ENCODE measurements around the gene GIPC2. TPM values are rescaled to one million over a fixed set of nuclear protein-coding genes. Genes with fewer than 3 reads are reported as not detected.

The GIPC2 gene
- total RNA-seq, 2 donors from 2014 or later: 0.79 to 2.1 TPM

- H3K9me3 Mint-ChIP-seq: peaks cover 7% of the 10 kb centered on the region
- 89 to 94% methylated on average over 1 to 2 of the region's 2 CpGs for WGBS, 2 experiments (ENCODE audit: insufficient coverage in 1 of 2, insufficient read length in 1 of 2)
- Histone ChIP-seq H3K4me1 (ENCODE audit: control insufficient read depth, insufficient read depth, low read length) (no peaks in the 10 kb centered on the region), H3K27me3 (ENCODE audit: control insufficient read depth, insufficient read depth, low read length, poor library complexity, severe bottlenecking) (peaks cover 12% of the 10 kb centered on the region), H3K36me3 (ENCODE audit: control insufficient read depth, insufficient read depth, low read length) (no peaks in the 10 kb centered on the region), H3K9me3 (ENCODE audit: control insufficient read depth, low read length) (no peaks in the 10 kb centered on the region), H3K9ac (ENCODE audit: extremely low read depth, low read length, poor library complexity, severe bottlenecking) (no peak overlapping the region), H3K4me3 (ENCODE audit: low read length) (no peak overlapping the region), H3K27ac (ENCODE audit: low read depth, low read length) (no peak overlapping the region)
- H3K4me3 Mint-ChIP-seq: no peak overlapping the region
- no peak overlapping the region for H3K27ac Mint-ChIP-seq
- no peak for TF ChIP-seq CTCF (conservative IDR thresholded peaks at IDR 0.05)
- no peak for DNase-seq
- peaks cover 50% of the 10 kb centered on the region for H3K27me3 Mint-ChIP-seq (ENCODE audit: insufficient read depth)
- H3K36me3 Mint-ChIP-seq (ENCODE audit: low read depth): no peaks in the 10 kb centered on the region
- H3K4me1 Mint-ChIP-seq: peaks cover 11% of the 10 kb centered on the region
Observed at GRCh38 chr1:78143673-78144072, 97.9 kb downstream of the GIPC2 start.

DNA sequence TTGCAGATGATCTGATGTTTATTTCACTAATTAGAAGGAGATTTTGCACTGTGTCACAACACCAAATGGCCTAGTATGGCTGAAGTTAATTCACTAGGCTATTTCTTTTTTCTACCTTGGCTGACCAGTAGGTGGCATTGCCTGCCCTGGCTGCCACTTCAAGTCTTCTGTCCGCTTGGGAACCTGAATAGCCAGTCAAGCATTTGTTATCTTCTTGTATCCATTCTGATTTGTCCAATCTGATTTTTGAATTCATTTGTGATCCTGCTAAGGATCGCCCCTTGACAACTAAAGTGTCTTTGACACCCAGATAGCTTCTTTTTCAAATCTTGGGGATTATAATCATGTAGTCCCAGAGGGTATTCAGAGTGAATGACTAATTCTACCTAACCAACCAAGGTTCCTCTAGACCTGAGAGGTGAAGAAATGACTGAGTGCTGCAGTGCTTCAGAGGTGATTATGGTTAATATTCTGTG, 99.4 kb downstream of the GIPC2 start:
- Histone ChIP-seq H3K27me3 (ENCODE audit: control insufficient read depth, insufficient read depth, low read length, poor library complexity, severe bottlenecking) (peaks cover 12% of the 10 kb centered on the region), H3K36me3 (ENCODE audit: control insufficient read depth, insufficient read depth, low read length) (no peaks in the 10 kb centered on the region), H3K9ac (ENCODE audit: extremely low read depth, low read length, poor library complexity, severe bottlenecking) (no peak overlapping the region), H3K9me3 (ENCODE audit: control insufficient read depth, low read length) (peaks cover 13% of the 10 kb centered on the region), H3K27ac (ENCODE audit: low read depth, low read length) (no peak overlapping the region), H3K4me1 (ENCODE audit: control insufficient read depth, insufficient read depth, low read length) (no peaks in the 10 kb centered on the region), H3K4me3 (ENCODE audit: low read length) (no peak overlapping the region)
- H3K36me3 Mint-ChIP-seq (ENCODE audit: low read depth): no peaks in the 10 kb centered on the region
- peaks cover 12% of the 10 kb centered on the region for H3K4me1 Mint-ChIP-seq
- DNase-seq: peak; percentile 73
- peak; percentile 94 for TF ChIP-seq CTCF (conservative IDR thresholded peaks at IDR 0.05)
- 6 to 16% methylated on average over 2 of the region's 2 CpGs for WGBS, 2 experiments (ENCODE audit: insufficient coverage in 1 of 2, insufficient read length in 1 of 2)
- H3K27ac Mint-ChIP-seq: no peak overlapping the region
- H3K27me3 Mint-ChIP-seq (ENCODE audit: insufficient read depth): peaks cover 55% of the 10 kb centered on the region
- peaks cover 16% of the 10 kb centered on the region for H3K9me3 Mint-ChIP-seq
- H3K4me3 Mint-ChIP-seq: no peak overlapping the region

- peaks cover 20% of the 10 kb centered on the region for H3K9me3 ChIP-seq (ENCODE audit: control insufficient read depth, low read length)
- H3K36me3 ChIP-seq (ENCODE audit: control insufficient read depth, insufficient read depth, low read length): no peaks in the 10 kb centered on the region
- TF ChIP-seq CTCF (conservative IDR thresholded peaks at IDR 0.05): no peak
- H3K4me3 Mint-ChIP-seq: no peak overlapping the region
- H3K27me3 Mint-ChIP-seq (ENCODE audit: insufficient read depth): peaks cover 56% of the 10 kb centered on the region
- no peaks in the 10 kb centered on the region for H3K36me3 Mint-ChIP-seq (ENCODE audit: low read depth)
- H3K9ac ChIP-seq (ENCODE audit: extremely low read depth, low read length, poor library complexity, severe bottlenecking): no peak overlapping the region
- no peak overlapping the region for H3K4me3 ChIP-seq (ENCODE audit: low read length)
- peaks cover 12% of the 10 kb centered on the region for H3K4me1 Mint-ChIP-seq
- no peaks in the 10 kb centered on the region for H3K4me1 ChIP-seq (ENCODE audit: control insufficient read depth, insufficient read depth, low read length)
- H3K27ac Mint-ChIP-seq: no peak overlapping the region
- WGBS, 2 experiments (ENCODE audit: insufficient coverage in 1 of 2, insufficient read length in 1 of 2): 93% methylated on average over 2 of the region's 2 CpGs; no CpG with 5 or more reads in 1 of the 2 experiments
- no peak overlapping the region for H3K27ac ChIP-seq (ENCODE audit: low read depth, low read length)
- peaks cover 12% of the 10 kb centered on the region for H3K27me3 ChIP-seq (ENCODE audit: control insufficient read depth, insufficient read depth, low read length, poor library complexity, severe bottlenecking)
- H3K9me3 Mint-ChIP-seq: peaks cover 16% of the 10 kb centered on the region
- DNase-seq: no peak
Observed at GRCh38 chr1:78146205-78146771, 100.5 kb downstream of the GIPC2 start.

Measured in endodermal cell (in vitro differentiated cells).